HG03565 (cell line): ENCODE results near the gene CHP1.
"Not testable (repeated sequence)": the region's sequence is repeated elsewhere in the genome, so short reads cannot be mapped to it uniquely, and the experiment has no call there.

Source experiments
- ATAC-seq: cut with Tn5 transposase; IDR thresholded peaks from one replicate; pipeline ENCODE4 v1.9.1; 2021; ENCODE audit warnings: mild to moderate bottlenecking, moderate library complexity; ENCODE audit not compliant: unreplicated experiment

CHP1 gene

DNA sequence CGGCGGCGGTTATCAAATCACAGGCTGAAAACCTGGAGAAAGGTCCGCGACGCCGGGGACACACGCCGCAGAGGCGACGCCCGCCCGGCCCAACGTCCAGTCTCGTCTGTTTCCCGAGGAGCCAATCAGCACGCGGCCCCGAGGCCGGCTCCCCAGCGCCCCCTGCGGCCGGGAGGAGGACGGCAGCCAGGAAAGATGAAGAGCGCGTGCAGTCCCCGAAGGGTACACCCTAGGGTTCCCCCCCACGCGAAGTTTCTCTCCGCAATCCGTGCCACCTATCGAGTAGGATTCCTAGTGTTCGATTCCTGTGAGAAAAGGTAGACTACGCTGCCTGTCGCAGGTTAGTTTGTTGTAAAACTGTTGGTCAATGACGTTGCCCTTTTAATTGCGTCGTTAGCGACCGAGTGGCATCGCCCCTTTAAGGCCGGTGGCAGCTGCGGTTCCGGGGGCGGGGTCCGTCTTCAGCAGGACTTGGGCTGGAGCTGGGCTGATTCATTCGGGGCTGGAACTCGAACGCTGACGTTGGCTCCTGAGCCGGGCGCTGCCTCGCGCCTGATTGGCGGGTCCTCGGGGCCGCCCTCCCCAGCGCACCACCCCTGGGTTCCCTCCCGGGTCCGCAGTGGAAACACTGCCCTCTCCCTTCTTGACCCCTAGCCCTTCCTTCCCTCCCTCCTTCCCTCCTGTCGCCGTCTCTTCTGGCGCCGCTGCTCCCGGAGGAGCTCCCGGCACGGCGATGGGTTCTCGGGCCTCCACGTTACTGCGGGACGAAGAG is at the start of gene CHP1, which contains the start of gene EXD1:
Gene CHP1 (plus strand): TSS at position 619 of the 772 bp plus-strand sequence. CDS start 115 bp downstream, at position 734.
Gene EXD1 (minus strand): TSS at position 108 of the 772 bp plus-strand sequence. CDS start 4,182 bp downstream, outside the sequence.
- peak; percentile 80 for ATAC-seq

DNA sequence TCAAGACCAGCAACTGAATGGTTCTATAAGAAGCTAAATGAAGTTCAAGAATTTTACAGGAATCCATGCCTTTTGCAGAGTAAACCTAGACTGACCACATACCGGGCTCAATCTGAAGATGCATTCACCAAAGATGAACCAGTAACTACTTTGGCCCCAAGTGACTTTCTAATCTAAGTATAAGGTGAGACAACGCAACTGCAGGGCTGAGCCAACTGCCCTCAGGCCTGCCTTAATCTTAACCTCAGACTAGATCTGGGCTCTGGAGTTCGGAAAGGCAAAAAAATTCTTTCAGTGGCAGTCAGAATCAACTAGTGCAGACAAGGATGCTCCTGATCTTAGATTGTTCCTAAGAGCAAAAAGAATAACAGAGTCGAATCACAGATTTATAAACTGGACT is 48.8 kb upstream of the CHP1 start:
- no peak for ATAC-seq

DNA sequence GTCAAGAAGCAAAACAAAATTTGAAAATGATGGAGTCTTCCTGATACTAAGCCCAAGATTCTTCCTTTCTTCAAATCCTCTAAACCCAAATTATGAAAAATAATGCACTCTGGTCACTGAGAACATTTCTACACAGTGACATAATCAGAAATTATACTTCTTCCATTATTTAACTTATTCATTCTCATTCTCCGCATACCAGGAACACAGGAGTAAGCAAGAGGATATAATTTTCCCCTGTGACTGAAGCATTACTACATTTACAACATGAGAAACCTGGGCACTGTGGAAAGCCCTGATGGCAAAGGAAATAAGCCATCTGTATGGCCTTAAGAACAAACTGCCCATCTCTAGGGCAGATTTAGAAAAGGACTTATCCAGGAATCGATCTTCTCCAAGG is 47.5 kb upstream of the CHP1 start:
- ATAC-seq, result no peak

DNA sequence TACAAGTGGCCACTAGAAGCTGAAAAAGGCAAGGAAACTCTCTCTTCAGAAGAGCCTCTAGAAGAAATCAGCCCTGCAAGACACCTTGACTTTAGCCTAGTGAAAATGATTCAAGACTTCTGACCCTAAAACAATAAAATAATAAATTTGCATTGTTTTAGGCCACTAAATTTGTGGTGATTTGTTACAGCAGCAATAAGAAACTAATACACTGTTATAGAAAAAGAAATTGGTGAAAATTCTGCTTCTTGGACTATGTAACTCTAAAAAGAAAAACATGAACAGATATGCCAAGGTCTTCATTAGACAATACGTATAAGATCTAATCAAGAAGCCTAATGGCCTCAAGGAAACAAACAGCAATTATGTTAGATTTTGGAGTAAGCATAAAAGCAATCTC is 36.6 kb upstream of the CHP1 start:
- ATAC-seq, result no peak

DNA sequence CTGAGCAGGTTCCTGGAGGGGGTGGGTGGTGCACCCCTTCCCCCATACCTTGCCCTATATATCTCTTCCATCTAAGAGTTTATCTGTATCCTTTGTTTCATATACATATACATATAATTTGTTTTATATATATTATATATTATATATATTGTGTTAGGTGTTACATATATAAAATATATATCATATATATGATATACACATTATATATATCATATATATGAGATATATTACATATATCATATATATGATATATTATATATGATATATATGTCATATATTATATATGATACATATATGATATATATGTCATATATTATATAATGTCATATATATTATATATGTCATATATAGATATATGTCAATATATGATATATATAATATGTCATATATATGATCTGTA is 31.6 kb upstream of the CHP1 start:
- ATAC-seq, result no peak

DNA sequence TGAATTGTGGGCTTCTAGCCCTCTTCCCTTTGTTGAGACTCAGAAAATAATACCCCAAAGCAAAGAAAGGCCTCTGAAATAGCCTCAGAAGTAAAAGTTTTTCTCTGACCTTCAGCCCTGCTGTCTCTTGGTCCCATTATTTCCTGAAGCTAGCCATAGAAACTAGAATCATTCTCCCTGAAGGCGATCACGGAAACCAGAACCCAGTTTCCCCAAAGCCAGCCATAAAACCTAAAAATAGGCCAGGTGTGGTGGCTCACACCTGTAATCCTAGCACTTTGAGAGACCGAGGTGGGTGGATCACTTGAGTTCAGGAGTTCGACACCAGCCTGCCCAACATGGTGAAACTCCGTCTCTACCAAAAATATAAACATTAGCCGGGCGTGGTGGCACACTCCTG is 27.7 kb upstream of the CHP1 start:
- no peak for ATAC-seq

DNA sequence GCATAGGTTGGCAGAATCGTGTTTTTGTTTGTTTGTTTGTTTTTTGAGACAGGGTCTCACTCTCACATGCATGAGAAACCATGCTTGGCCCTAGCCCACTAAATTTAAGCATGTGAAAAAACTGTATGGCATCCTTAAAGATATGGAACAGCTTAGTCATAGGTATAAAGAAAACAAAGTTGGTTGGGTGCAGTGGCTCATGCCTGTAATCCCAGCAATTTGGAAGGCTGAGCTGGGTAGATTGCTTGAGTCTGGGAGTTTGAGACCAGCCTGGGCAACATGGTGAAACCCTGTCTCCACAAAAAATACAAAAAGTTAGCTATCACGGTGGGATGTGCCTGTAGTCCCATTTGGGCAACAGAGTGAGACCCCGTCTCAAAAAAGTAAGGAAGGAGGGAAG is 25.8 kb upstream of the CHP1 start:
- ATAC-seq, result no peak

DNA sequence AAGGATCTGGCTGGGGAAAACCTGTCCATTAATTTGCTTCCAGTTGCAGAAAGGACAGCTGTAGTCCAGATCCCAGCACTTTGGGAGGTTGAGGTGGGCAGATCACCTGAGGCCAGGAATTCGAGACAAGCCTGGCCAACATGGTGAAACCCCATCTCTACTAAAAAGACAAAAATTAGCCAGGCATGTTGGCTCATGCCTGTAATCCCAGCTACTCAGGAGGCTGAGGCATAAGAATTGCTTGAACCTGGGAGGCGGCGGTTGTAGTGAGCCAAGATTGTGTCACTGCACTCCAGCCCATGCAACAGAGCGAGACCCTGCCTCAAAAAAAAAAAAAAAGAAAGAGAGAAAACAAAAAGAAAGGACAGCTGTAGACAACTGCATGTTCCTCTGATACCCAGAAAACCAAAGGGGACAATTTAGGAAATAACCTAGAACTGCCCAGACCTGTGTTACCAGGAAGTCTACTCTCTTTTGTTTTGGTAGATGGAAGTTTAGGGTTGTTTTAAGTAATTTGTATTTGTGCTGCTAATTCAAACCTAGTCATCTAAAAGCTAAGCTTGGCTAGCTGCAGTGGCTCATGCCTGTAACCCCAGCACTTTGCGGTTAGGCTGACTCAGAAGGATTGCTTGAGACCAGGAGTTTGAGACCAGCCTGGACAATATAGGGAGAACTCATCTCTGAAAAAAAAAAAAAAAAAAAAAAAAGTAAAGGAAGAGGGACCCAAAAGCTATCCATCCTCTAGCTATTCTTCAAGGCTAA is 23.2 kb upstream of the CHP1 start:
- no peak for ATAC-seq

DNA sequence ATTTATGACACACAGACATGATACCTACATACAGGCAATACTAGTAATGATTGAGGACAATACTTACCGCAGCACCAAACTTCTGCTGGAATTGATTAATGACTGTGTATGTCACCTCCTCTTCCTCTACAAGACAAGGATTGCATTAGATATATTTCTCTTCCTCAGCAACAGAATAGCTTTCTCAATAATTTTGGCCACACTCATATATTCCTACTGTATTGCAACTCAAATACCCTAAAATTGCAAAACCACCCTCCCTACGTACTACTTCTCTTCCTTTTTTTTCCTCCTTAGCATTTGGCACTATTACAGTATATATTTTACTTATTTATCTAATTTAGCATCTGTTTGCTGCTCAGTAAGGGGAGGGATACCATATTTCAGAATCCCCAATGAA is 15.4 kb upstream of the CHP1 start:
- ATAC-seq, result no peak

DNA sequence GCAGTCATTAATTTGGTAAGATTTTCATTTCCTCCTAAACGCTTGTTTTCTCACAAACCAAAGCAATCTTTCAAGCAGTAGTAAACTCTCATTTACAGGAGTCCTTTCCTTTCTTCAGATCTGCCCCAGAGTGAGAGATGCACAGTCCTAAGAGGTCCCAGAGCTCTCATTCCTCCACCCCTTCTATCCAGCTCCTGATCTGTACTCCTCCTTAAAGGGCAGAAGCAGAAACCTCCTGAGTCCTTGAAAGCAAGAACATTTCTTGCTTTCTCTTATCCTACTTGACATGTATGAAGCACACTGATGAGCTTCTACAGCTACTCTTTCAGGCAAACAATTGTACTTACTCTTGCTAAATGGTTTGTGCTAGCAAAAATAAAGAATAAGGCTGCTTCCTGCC is 12.2 kb upstream of the CHP1 start:
- ATAC-seq, result no peak

DNA sequence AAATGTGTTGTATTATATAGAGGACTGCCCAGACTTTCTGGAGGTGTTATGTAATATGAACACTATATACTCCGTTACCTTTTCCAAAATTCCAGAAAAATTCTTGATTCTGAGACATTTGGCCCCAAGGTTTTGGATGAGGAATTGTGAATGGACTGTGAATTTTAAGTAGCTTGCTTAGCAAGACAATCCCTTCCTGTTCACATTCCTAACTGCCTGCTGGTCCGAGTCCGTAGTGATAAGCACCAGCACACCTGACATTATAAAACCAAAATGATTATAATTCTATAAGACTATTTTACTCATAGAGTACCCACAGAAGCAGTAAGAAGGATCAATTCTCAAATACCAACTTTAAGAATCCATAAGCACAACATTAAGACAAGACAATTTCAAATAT is 11.7 kb upstream of the CHP1 start:
- no peak for ATAC-seq

DNA sequence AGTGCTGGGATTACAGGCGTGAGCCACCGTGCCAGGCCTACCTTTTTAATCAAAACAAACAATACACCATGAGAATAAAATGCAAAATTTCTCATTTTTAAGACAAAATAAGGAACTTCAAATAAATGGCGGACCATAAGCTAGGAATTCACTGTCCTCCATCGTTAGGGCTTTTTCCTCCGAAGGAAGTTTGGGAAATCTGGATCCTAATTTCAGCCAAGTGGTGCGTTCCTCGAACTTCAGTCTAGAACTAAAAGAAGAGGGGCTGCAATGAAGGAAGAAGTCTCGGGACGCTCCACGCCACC is 771 bp upstream of the CHP1 start:
- ATAC-seq, result no peak

DNA sequence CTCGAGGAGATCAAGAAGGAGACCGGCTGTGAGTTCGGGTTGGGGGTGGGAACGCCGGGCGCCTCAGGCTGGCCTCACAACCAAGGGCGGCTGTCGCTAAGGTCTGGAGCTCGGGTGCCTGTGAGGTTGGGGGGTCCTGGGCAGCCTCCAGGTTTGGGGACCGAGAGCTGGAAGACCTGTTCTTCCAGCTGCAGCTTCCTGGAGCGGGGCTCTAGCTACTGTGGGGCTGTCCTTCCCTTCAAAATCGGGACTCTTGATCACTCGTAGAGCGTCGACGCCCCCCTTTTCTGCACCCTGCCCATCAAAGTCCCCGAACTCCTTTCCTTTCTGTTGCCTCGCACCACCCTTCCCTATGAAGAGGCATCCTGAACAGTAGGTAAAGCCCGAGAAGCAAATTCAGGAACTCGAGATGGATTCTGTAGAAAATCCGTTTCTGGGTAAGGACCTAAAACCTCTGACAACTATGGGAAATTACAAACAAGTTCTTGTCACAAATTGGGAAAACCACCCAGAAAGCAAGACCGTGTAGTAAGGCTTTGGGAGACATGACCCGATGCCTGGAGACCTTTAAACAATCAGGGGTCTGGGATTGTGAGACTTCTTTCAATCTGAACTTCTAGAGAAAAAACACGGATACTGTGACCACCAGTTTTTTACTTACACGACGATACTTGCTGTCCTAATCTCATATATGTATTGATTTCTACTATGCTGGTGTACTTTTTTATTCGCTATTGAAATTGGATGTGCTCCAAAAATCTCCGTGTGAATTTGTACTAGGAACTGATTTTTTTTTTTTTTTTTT is 556 bp downstream of the CHP1 start:
- ATAC-seq, result peak; percentile 25

DNA sequence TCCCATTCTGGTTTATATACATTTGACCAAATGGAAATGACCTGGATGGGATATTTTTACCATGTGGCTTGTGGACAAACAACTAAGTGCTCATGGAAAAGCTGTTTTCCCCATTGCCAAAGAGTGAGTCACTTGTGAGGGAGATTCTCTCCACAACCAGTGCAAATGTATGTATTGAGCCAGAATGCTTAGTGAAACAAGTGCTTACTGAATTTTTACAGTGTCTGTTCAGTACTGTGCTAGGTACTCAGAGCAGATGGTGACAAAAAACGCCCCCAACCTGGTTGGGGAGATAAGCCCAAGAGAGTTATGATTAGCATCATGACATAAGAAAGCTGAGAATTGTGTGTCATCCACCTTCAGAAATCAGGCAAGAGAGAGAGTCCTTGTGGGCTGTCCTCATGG is 2.3 kb downstream of the CHP1 start:
- no peak for ATAC-seq

DNA sequence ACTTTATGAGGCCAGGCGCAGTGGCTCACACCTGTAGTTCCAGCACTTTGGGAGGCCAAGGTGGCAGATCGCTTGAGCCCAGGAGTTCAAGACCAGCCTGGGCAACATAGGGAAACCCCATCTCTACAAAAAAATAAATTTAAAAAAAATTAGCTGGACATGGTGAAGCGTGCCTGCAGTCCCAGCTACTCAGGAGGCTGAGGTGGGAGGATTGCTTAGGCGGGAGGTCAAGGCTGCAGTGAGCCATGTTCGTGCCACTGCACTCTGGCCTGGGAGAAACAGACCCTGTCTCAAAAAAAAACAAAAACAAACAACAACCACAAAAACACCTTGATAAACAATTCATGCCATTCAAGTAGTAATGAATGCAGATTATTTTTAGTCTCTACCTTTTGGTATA is 4.2 kb downstream of the CHP1 start:
- not testable (repeated sequence) for ATAC-seq

DNA sequence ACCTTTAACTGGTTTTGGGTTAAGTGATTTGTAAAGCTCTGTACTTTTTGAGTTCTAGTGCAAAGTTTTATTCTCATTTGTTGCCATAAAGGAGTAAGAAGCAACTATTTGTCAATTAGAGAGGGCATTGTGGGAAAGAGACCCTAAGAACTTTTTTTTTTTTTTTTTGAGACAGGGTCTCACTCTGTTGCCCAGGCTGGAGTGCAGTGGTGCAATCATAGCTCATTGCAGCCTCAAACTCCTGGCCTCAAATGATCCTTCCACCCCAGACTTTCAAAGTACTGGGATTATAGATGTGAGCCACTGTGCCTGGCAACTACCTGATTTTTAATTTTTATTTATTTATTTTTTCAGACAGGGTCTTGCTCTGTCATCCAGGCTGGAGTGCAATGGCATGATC is 4.9 kb downstream of the CHP1 start:
- no peak for ATAC-seq

DNA sequence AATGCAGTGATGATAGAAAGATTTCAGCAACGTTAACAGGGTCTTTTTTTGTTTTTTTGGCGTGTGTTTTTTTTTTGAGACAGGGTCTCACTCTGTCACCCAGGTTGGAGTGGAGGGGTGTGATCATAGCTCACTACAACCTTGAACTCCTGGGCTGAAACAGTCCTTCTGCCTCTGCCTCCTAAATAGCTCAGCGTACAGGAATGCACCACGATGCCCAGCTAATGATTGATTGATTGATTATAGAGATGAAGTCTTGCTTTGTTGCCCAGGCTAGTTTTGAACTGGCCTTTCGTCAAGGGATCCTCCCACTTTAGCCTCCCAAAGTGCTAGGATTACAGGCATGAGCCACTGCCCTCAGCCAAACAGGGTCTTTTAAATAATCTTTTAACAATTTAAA is 7.0 kb downstream of the CHP1 start:
- ATAC-seq, result no peak

DNA sequence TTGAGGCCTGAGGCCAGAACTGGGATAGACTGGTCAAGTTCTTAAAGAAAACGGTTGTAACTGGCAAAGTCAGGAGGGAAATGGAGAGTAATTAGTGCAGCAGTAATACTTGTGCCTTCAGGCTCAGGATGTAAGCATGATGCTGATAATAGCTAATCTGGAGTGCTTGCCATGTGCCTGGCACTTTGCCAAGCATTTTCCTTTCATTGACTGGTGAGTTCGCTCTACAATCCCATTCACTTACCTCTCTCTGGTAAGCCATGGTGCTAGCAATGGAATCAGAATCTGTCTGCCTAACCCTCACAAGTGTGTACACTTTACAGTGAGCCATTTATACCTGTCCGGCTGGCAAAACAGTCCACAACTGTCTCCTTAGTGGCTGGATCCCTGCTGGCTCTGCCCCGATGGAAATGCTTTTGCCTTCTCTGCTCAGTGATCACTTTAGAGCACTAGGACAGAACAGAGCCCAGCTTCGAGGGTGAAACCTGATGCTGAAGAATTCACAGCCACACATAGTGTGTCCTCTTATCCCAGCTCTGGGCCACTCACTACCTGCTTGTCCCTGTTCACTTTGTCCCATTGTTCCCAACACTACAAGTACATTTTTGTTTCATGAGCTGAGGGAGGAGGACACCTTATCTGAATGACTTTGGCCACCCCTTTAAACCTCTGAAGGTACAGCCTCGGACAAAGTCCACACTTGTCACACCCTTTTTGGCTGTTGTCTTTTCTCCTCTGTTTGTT is 10.3 kb downstream of the CHP1 start:
- no peak for ATAC-seq

DNA sequence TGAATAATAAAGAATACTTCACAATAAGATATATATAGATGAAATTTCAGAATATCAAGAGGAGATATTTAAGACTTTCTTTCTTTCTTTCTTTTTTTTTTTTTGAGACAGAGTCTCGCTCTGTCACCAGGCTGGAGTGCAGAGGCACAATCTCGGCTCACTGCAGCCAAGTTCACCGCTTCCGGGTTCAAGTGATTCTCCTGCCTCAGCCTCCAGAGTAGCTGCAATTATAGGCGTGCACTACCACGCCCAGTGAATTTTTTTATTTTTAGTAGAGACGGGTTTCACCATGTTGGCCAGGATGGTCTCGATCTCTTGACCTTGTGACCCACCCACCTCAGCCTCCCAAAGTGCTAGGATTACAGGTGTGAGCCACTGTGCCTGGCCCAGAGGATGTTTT is 19.7 kb downstream of the CHP1 start:
- ATAC-seq, result not testable (repeated sequence)

DNA sequence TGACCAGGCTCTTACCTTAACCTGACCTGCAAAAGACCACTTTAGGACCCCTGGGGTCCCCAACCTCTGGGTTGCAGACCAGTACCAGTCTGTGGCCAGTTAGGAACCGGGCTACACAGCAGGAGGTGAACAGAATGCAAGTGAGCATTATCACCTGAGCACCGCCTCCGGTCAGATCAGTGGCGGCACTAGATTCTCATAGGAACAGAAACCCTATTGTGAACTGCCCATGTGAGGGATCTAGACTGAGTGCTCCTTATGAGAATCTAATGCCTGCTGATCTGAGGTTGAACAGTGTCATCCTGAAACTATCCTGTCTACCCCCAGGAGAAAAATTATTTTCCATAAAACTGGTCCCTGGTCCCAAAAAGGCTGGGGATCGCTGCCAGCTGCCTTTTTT is 20.3 kb downstream of the CHP1 start:
- no peak for ATAC-seq

DNA sequence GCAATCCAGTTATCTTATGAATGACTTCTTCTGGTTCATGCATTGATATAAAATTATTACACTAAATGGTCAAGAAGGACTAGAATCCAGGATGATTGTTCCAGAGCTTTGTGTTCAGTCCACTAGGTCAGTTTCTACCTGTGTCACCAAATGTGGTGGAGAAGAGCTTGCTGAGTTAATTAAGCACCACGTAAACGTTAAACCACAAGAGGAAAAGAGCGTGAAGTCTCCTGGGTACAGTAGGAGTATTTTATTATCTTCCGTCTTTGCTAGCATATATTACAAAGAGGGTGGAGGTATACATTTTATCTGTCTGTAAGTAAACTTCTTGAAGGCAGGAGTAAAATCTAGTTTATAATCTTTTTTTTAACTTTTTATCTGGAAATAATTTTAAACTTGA is 23.5 kb downstream of the CHP1 start:
- no peak for ATAC-seq
